Sigmoid colon (tissue), 4 donors: Measurements from ENCODE around the gene SLC39A13.

Experiments used
- CTCF ChIP-seq, 4 experiments: fragments of 450-650 bp in 3 of 4; fragments of 200-600 bp in 1 of 4; IDR thresholded peaks; one replicate each; pipeline ENCODE4 v1.5.1; 2016 to 2019; ENCODE audit warnings: antibody characterized with exemption in 4 of 4, mild to moderate bottlenecking in 3 of 4, moderate library complexity in 2 of 4
- POLR2AphosphoS5 ChIP-seq, 4 donors: sonication (generic); formaldehyde crosslinking; IDR thresholded peaks; one replicate each; pipeline ENCODE4 v1.6.1; 2017; ENCODE audit warnings: antibody characterized with exemption in 4 of 4

GRCh38 chr11:47398551-47398950, 9.8 kb upstream of the SLC39A13 start:
- TF ChIP-seq POLR2AphosphoS5 (IDR thresholded peaks at IDR 0.05) (no peak), CTCF (IDR thresholded peaks at IDR 0.05) (no peak)
